GM12864 (cell line): Measurements from ENCODE around the gene SEMA3C.

Experiments used
- DNase-seq: peaks from one replicate; pipeline ENCODE4 v3.0.0-alpha.2; 2011; ENCODE audit warnings: low read depth
- H3K4me3 ChIP-seq: 2 replicates; pipeline ENCODE4 v1.5.1; 2011; ENCODE audit warnings: mild to moderate bottlenecking, low read depth, low read length, control low read depth
- TF ChIP-seq, protein P1 (sequence below): IDR thresholded peaks from 2 replicates; pipeline ENCODE4 v1.5.1; 2011; ENCODE audit warnings: low read depth, mild to moderate bottlenecking, moderate library complexity, low read length, control low read depth, inconsistent platforms; ENCODE audit errors: missing control alignments

The SEMA3C gene

GRCh38 chr7:80902716-80903308, 16.0 kb downstream of the SEMA3C start:
- TF ChIP-seq, protein P1, sequence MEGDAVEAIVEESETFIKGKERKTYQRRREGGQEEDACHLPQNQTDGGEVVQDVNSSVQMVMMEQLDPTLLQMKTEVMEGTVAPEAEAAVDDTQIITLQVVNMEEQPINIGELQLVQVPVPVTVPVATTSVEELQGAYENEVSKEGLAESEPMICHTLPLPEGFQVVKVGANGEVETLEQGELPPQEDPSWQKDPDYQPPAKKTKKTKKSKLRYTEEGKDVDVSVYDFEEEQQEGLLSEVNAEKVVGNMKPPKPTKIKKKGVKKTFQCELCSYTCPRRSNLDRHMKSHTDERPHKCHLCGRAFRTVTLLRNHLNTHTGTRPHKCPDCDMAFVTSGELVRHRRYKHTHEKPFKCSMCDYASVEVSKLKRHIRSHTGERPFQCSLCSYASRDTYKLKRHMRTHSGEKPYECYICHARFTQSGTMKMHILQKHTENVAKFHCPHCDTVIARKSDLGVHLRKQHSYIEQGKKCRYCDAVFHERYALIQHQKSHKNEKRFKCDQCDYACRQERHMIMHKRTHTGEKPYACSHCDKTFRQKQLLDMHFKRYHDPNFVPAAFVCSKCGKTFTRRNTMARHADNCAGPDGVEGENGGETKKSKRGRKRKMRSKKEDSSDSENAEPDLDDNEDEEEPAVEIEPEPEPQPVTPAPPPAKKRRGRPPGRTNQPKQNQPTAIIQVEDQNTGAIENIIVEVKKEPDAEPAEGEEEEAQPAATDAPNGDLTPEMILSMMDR: no peak
- no peak for DNase-seq
- no peak overlapping the region for H3K4me3 ChIP-seq

DNA sequence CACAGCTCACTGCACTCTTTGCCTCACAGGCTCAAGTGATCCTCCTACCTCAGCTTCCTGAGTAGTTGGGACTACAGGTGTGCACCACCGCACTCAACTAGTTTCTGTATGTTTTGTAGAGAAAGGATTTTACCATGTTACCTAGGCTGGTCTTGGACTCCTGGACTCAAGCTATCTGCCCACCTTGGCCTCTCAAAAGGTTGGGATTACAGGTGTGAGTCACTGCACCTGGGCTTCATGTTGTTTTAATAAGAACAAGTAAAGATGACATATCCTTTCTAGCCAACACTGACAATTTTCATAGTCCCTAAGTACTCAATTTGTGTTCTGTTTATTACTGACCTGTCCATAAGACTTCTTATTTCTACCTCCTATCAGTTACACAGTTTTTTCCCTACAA, 16.8 kb downstream of the SEMA3C start:
- no peak for DNase-seq
- no peak overlapping the region for H3K4me3 ChIP-seq
- TF ChIP-seq, protein P1: no peak

- TF ChIP-seq, protein P1: no peak
- DNase-seq: no peak
- H3K4me3 ChIP-seq: no peak overlapping the region
These were observed 18.0 kb downstream of the SEMA3C start for GRCh38 chr7:80900583-80901576.

DNA sequence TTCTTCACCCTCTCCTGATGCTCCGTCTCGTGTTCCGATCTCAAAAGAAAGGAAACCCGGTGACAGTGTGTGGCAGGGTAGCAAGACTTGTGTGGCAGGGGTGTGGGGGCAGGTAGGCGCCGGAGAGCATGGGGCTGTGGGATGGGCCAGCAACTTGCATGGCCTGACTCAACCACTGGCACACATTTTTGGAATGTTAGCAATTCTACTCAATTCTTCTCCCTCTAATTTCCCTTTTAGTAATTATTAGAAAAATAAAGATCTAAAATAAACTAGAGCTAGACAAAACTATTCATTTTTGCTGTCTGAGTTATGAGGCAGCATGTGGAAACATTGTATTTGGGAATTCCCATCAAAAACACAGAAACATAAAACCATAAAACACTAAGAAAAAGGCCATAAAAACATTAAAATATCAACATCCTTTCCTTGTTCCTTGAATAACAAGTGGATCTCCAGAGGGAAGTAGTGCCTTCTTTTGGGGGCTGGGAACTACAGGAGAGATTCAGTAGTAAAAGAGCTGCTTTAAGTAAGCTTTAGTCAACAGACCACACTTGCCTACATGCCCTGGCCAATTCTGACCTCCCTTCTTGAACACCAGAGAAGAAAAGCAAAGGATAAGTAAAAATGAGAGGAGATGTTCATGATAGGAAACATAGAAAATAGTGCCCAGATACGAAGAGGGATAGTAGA, 21.8 kb downstream of the SEMA3C start:
- TF ChIP-seq, protein P1: no peak
- DNase-seq: no peak
- no peak overlapping the region for H3K4me3 ChIP-seq

GRCh38 chr7:80895056-80895455, 23.8 kb downstream of the SEMA3C start:
- TF ChIP-seq, protein P1: no peak
- no peak for DNase-seq
- no peak overlapping the region for H3K4me3 ChIP-seq

DNA sequence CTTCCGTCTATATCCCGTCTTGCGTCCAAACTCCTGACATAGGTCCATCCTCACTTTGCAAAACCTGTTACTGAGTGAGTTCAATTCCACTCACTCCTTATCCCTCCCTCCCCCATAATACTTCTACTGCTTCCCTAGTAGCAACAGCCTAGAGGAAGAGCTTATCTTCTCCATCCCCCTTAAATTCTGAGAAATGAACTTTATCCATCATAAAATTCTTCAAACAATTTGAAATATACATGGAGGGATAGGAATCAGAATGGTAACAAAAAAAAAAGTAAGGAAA, 27.6 kb downstream of the SEMA3C start:
- TF ChIP-seq, protein P1: no peak
- H3K4me3 ChIP-seq: no peak overlapping the region
- DNase-seq: no peak
